Kidney (tissue), 14 donors: Measurements from ENCODE around the gene PAK1. TPM values are rescaled to one million over a fixed set of nuclear protein-coding genes. Genes with fewer than 3 reads are reported as not detected.
"Not testable (repeated sequence)": the region's sequence is repeated elsewhere in the genome, so short reads cannot be mapped to it uniquely, and the experiment has no call there.

Source experiments
- DNase-seq, 5 donors: peaks; one replicate each; pipeline ENCODE4 v3.0.0-alpha.2; 2013 to 2020
- FAIRE-seq: peaks from 2 replicates; lab custom pipeline; 2012; peaks lifted over from hg19 to GRCh38; lab: Jason Lieb, UNC
- H3K27ac ChIP-seq, 2 donors: one replicate each; pipeline ENCODE4 v1.7.0; 2013; ENCODE audit warnings: low read depth in 2 of 2, low read length in 2 of 2, inconsistent platforms in 1 of 2
- H3K27me3 ChIP-seq: one replicate; pipeline ENCODE4 v1.7.1; 2013; ENCODE audit warnings: low read length, inconsistent platforms; ENCODE audit not compliant: control insufficient read depth, insufficient read depth
- H3K36me3 ChIP-seq, 3 donors: one replicate each; pipeline versions ENCODE4 v1.7.0 to v1.7.1; 2013; ENCODE audit warnings: low read length in 3 of 3, control low read depth in 1 of 3, inconsistent platforms in 1 of 3; ENCODE audit not compliant: insufficient read depth in 3 of 3, control insufficient read depth in 2 of 3
- H3K4me1 ChIP-seq, 3 donors: one replicate each; pipeline versions ENCODE4 v1.7.0 to v1.7.1; 2013; ENCODE audit warnings: low read length in 3 of 3, inconsistent platforms in 1 of 3, low read depth in 1 of 3; ENCODE audit not compliant: control insufficient read depth in 2 of 3, insufficient read depth in 2 of 3
- H3K4me3 ChIP-seq, 3 donors: one replicate each; pipeline versions ENCODE4 v1.7.0 to v1.8.1; 2013; ENCODE audit warnings: low read length in 3 of 3, control low read depth in 1 of 3, inconsistent platforms in 1 of 3
- H3K9ac ChIP-seq, 3 donors: one replicate each; pipeline versions ENCODE4 v1.7.0 to v1.7.1; 2013; ENCODE audit warnings: low read length in 3 of 3, control low read depth in 1 of 3, inconsistent platforms in 1 of 3
- H3K9me3 ChIP-seq, 3 donors: one replicate each; pipeline versions ENCODE4 v1.7.0 to v1.7.1; 2013; ENCODE audit warnings: low read length in 3 of 3, control low read depth in 1 of 3, inconsistent platforms in 1 of 3; ENCODE audit not compliant: control insufficient read depth in 2 of 3, insufficient read depth in 1 of 3
- intact Hi-C: fragments of 100-400 bp; cut with DNase I; formaldehyde crosslinking; loops from one replicate; pipeline ENCODE4 v1.11.1; 2022
- polyA plus RNA-seq: library from polyadenylated mRNA; stranded (reverse); fragments of 350-450 nt; fragmentation: Illumina TruSeq; extraction: RNeasy Lipid Tissue Mini Kit (QIAGEN cat#74804); gene quantifications from one replicate; pipeline ENCODE4 v1.2.3, GENCODE V29; 2014; ENCODE audit warnings: low read depth, low replicate concordance; ENCODE audit not compliant: insufficient read depth
- total RNA-seq: library from RNA; stranded (reverse); fragmentation: NEBNext Ultra II Directional; extraction: Animal tissue kit (Norgen Biotek cat#: 25700); gene quantifications from one replicate; pipeline ENCODE4 v1.2.1, GENCODE V29; 2021
- TF ChIP-seq, protein P1 (sequence below): IDR thresholded peaks from 3 replicates; pipeline ENCODE4 v1.5.1; 2012; ENCODE audit warnings: mild to moderate bottlenecking, moderate library complexity, borderline replicate concordance; ENCODE audit not compliant: insufficient read depth; ENCODE audit errors: extremely low read depth
- donor health status: control.
- donor health status: control.
- donor health status: control.
- donor health status: control.
- donor health status: control.
- donor health status: DM: yes; HTN: yes; CAD: no.
- donor health status: Normal renal cell carcinoma (clear cell type).

The PAK1 gene
- total and polyA plus RNA-seq, 2 donors from 2014 or later: 22.2 to 29.1 TPM

DNA sequence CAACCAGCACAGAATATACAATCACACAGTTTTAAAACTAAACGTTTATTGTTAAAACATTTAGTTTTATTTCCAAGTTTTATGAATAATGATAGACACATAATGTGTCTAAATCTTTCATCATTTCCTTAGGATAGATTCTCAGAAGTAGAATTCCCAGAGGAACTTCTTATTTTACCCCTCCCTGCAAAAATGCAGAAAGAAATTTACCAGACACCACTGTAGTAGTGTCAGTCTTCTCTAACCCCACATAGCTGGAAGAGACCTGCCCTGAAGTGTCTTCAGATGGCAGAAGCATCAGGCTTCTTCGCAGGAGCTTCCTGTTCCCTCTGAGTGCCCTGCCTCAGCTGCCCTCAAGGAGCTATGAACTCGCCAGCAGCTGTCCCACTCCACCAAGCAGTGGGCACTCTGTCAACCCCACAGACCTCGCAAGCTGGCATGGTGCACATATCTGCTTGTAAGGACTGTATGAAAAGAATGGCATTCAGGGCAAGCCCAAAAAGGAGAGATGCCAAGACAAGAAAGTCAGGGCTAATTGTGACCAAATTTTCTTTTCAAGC lies 28.5 kb upstream of the PAK1 start:
- TF ChIP-seq, protein P1, sequence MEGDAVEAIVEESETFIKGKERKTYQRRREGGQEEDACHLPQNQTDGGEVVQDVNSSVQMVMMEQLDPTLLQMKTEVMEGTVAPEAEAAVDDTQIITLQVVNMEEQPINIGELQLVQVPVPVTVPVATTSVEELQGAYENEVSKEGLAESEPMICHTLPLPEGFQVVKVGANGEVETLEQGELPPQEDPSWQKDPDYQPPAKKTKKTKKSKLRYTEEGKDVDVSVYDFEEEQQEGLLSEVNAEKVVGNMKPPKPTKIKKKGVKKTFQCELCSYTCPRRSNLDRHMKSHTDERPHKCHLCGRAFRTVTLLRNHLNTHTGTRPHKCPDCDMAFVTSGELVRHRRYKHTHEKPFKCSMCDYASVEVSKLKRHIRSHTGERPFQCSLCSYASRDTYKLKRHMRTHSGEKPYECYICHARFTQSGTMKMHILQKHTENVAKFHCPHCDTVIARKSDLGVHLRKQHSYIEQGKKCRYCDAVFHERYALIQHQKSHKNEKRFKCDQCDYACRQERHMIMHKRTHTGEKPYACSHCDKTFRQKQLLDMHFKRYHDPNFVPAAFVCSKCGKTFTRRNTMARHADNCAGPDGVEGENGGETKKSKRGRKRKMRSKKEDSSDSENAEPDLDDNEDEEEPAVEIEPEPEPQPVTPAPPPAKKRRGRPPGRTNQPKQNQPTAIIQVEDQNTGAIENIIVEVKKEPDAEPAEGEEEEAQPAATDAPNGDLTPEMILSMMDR: no peak
- FAIRE-seq (no peak), DNase-seq (no peak)
- intact Hi-C loops: no loop called here
- no peak overlapping the region for H3K9ac ChIP-seq
- H3K4me1 ChIP-seq: no peaks in the 10 kb centered on the region
- H3K9me3 ChIP-seq: no peaks in the 10 kb centered on the region
- no peak overlapping the region for H3K27ac ChIP-seq
- H3K27me3 ChIP-seq: no peaks in the 10 kb centered on the region
- no peaks in the 10 kb centered on the region for H3K36me3 ChIP-seq
- no peak overlapping the region for H3K4me3 ChIP-seq

DNA sequence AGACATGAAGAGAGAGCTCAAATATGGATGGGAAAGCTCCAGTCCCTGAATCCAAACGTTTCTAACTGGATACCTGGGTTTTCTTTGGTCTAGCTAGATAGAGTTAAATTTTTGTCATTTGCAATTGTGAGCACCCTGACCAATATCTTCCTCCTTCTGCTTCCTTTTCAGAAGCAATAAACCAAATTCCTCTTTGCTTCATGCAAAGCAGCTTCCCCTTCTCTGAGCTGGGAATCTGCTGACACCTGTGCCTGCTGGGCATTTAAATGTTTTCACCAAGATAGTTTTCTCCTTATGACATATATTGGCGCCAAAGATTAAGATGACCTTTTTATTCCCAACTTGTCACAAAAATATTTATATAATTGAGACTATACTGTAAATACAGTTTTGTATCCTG lies 27.9 kb upstream of the PAK1 start:
- no peak for FAIRE-seq
- H3K9ac ChIP-seq: no peak overlapping the region
- intact Hi-C loops: no loop called here
- no peaks in the 10 kb centered on the region for H3K4me1 ChIP-seq
- no peaks in the 10 kb centered on the region for H3K9me3 ChIP-seq
- DNase-seq: no peak
- TF ChIP-seq, protein P1: no peak
- H3K36me3 ChIP-seq: no peaks in the 10 kb centered on the region
- no peak overlapping the region for H3K4me3 ChIP-seq
- no peaks in the 10 kb centered on the region for H3K27me3 ChIP-seq
- no peak overlapping the region for H3K27ac ChIP-seq

DNA sequence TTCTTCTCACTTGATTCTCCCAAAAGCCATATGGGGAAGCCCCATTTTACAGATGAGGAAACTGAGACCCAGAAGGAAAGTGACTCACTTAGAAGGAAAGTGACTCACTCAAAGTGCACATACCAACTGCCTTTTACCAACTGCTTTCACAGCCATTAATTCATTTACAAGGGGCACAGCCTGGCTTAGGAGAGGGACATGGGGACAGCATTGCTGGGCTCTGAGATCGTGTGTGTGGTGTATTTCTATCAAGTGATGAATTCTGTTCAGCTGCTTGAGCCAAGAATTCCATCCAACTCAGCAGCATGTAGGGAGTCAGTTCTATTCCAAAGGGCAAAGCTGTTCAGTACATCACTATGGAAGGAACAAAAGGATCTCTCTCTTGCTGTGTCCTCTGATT lies 23.5 kb upstream of the PAK1 start:
- no peaks in the 10 kb centered on the region for H3K36me3 ChIP-seq
- H3K27me3 ChIP-seq: no peaks in the 10 kb centered on the region
- no peaks in the 10 kb centered on the region for H3K4me1 ChIP-seq
- FAIRE-seq (no peak), DNase-seq (no peak)
- TF ChIP-seq, protein P1: no peak
- no peak overlapping the region for H3K27ac ChIP-seq
- intact Hi-C loops: no loop called here
- no peak overlapping the region for H3K4me3 ChIP-seq
- no peak overlapping the region for H3K9ac ChIP-seq
- H3K9me3 ChIP-seq: no peaks in the 10 kb centered on the region

DNA sequence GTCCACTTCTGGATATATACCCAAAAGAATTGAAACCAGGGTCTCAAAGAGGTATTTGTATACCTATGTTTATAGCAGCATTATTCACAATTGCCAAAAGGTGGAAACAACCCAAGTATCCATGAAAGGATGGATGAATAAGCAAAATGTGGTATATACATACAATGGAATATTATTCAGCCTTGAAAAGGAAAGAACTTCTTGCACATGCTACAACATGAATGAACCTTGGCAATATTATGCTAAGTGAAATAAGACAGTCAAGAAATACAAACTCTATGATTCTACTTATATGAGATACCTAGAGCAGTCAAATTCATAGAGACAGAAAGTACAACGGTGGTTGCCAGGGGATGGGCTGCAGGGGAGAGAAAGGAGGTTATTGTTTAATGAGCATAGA lies 21.6 kb upstream of the PAK1 start:
- Histone ChIP-seq H3K9ac (no peak overlapping the region), H3K27me3 (no peaks in the 10 kb centered on the region), H3K9me3 (no peaks in the 10 kb centered on the region), H3K27ac (no peak overlapping the region), H3K4me1 (no peaks in the 10 kb centered on the region), H3K4me3 (no peak overlapping the region), H3K36me3 (no peaks in the 10 kb centered on the region)
- TF ChIP-seq, protein P1: no peak
- DNase-seq (no peak), FAIRE-seq (no peak)
- intact Hi-C loops: no loop called here

DNA sequence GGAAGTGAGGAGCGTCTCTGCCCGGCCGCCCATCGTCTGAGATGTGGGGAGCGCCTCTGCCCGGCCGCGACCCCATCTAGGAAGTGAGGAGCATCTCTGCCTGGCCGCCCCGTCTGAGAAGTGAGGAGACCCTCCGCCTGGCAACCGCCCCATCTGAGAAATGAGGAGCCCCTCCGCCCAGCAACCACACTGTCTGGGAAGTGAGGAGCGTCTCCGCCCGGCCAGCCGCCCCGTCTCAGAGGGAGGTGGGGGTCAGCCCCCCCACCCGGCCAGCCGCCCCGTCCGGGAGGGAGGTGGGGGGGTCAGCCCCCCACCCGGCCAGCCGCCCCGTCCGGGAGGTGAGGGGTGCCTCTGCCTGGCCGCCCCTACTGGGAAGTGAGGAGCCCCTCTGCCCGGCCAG lies 16.1 kb upstream of the PAK1 start:
- FAIRE-seq, H3K9ac ChIP-seq, intact Hi-C loops, H3K4me1 ChIP-seq, DNase-seq, H3K9me3 ChIP-seq, H3K27me3 ChIP-seq, H3K27ac ChIP-seq, H3K4me3 ChIP-seq, H3K36me3 ChIP-seq: not testable (repeated sequence)
